Fibroblast of lung (primary cell): Measurements from ENCODE around the gene CYLD. TPM values are rescaled to one million over a fixed set of nuclear protein-coding genes. Genes with fewer than 3 reads are reported as not detected.

ENCODE experiments used
- DNase-seq, 2 donors: peaks; one replicate each; pipeline versions ENCODE4 v3.0.0 to v3.0.0-alpha.2; 2010; ENCODE audit warnings: low read depth in 2 of 2
- H2AFZ ChIP-seq: 2 replicates; pipeline ENCODE4 v1.5.1; 2012; ENCODE audit warnings: low read length, control low read depth, inconsistent platforms
- H3K27ac ChIP-seq: 2 replicates; pipeline ENCODE4 v1.5.1; 2011; ENCODE audit warnings: low read length, control low read depth; ENCODE audit not compliant: insufficient read depth
- H3K27me3 ChIP-seq: 2 replicates; pipeline ENCODE4 v1.5.1; 2011; ENCODE audit warnings: mild to moderate bottlenecking, low read length; ENCODE audit not compliant: control insufficient read depth, insufficient read depth
- H3K36me3 ChIP-seq: 2 replicates; pipeline ENCODE4 v1.5.1; 2011; ENCODE audit warnings: low read length; ENCODE audit not compliant: control insufficient read depth, insufficient read depth
- H3K4me1 ChIP-seq: 2 replicates; pipeline ENCODE4 v1.5.1; 2011; ENCODE audit warnings: low read length; ENCODE audit not compliant: control insufficient read depth, insufficient read depth; ENCODE audit errors: extremely low read depth
- H3K4me2 ChIP-seq: 2 replicates; pipeline ENCODE4 v1.5.1; 2011; ENCODE audit warnings: low read length, control low read depth; ENCODE audit not compliant: insufficient read depth; ENCODE audit errors: extremely low read depth
- H3K4me3 ChIP-seq, 4 experiments: fragments of 200-600 bp in 1 of 4; sonication (generic) in 1 of 4; replicated peaks in 1 of 4; 2 replicates each; pipeline ENCODE4 v1.5.1; 2011 to 2016; ENCODE audit warnings: low read length in 4 of 4, low read depth in 3 of 4, mild to moderate bottlenecking in 3 of 4, control low read depth in 2 of 4, inconsistent platforms in 1 of 4, mixed read lengths in 1 of 4; ENCODE audit not compliant: insufficient read depth in 1 of 4; ENCODE audit errors: control extremely low read depth in 1 of 4
- H3K79me2 ChIP-seq: 2 replicates; pipeline ENCODE4 v1.5.1; 2012; ENCODE audit warnings: mild to moderate bottlenecking, low read length, inconsistent platforms; ENCODE audit not compliant: control insufficient read depth, insufficient read depth
- H3K9ac ChIP-seq: 2 replicates; pipeline ENCODE4 v1.5.1; 2011; ENCODE audit warnings: mild to moderate bottlenecking, low read length, control low read depth; ENCODE audit not compliant: insufficient read depth
- H3K9me3 ChIP-seq: 2 replicates; pipeline ENCODE4 v1.5.1; 2012; ENCODE audit warnings: low read depth, low read length; ENCODE audit not compliant: control insufficient read depth, insufficient read depth
- H4K20me1 ChIP-seq: 2 replicates; pipeline ENCODE4 v1.5.1; 2011; ENCODE audit warnings: low read length; ENCODE audit not compliant: control insufficient read depth, insufficient read depth; ENCODE audit errors: extremely low read depth
- EZH2 ChIP-seq: IDR thresholded peaks from 2 replicates; pipeline ENCODE4 v1.5.1; 2012; ENCODE audit warnings: low read length, control low read depth, mild to moderate bottlenecking; ENCODE audit errors: missing control alignments
- polyA plus RNA-seq, 2 donors: library from polyadenylated mRNA; depleted of rRNA in 1 of 2; stranded (reverse) in 1 of 2; unstranded in 1 of 2; fragments of >200 nt; gene quantifications; 2 replicates each; pipeline ENCODE4 v1.2.1, GENCODE V29; 2011 to 2012; ENCODE audit warnings: missing spikeins in 1 of 2
- total RNA-seq: library from RNA; depleted of rRNA; stranded (reverse); fragments of >200 nt; gene quantifications from 2 replicates; pipeline ENCODE4 v1.2.1, GENCODE V29; 2014
- TF ChIP-seq, protein P1 (sequence below), 2 donors: IDR thresholded peaks in 1 of 2; conservative IDR thresholded peaks in 1 of 2; 1 replicate in 1 of 2; 2 replicates in 1 of 2; pipeline ENCODE4 v1.5.1; 2011 to 2012; ENCODE audit warnings: low read length in 2 of 2, control low read depth in 1 of 2, inconsistent platforms in 1 of 2, low read depth in 1 of 2, mild to moderate bottlenecking in 1 of 2

CYLD gene
- total and polyA plus RNA-seq, 2 donors (not counting 1 experiment from before 2014, with no cell fraction given) = 22.1 to 66.7 TPM

DNA sequence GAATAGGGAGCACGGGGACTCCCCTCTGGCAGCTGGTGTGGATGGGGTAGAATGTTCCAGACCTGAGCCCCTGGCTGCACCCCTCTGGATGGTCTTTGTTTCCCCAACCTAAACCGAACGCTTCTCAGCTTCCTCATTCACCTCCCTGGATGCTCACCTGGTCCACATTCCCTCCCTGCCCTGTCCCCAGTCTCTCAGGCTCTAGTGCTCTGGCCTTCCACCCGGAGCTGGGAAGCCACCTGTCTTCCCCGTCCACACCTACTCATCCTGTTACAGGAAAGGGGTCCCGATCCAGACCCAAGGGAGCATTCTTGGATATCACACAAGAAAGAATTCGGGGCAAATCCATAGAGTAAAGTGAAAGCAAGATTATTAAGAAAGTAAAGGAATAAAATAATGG lies 73.5 kb downstream of the CYLD start:
- TF ChIP-seq, protein P1, sequence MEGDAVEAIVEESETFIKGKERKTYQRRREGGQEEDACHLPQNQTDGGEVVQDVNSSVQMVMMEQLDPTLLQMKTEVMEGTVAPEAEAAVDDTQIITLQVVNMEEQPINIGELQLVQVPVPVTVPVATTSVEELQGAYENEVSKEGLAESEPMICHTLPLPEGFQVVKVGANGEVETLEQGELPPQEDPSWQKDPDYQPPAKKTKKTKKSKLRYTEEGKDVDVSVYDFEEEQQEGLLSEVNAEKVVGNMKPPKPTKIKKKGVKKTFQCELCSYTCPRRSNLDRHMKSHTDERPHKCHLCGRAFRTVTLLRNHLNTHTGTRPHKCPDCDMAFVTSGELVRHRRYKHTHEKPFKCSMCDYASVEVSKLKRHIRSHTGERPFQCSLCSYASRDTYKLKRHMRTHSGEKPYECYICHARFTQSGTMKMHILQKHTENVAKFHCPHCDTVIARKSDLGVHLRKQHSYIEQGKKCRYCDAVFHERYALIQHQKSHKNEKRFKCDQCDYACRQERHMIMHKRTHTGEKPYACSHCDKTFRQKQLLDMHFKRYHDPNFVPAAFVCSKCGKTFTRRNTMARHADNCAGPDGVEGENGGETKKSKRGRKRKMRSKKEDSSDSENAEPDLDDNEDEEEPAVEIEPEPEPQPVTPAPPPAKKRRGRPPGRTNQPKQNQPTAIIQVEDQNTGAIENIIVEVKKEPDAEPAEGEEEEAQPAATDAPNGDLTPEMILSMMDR (conservative IDR thresholded peaks at IDR 0.05 in 1 of 2, IDR thresholded peaks at IDR 0.05 in 1 of 2; ENCODE audit: low read depth in 1 of 2, low read length in 2 of 2) = no peak
- no peak for TF ChIP-seq EZH2
- H3K4me1 ChIP-seq = no peaks in the 10 kb centered on the region
- H2AFZ ChIP-seq = no peak overlapping the region
- H3K27me3 ChIP-seq = no peaks in the 10 kb centered on the region
- no peaks in the 10 kb centered on the region for H4K20me1 ChIP-seq
- DNase-seq = no peak
- no peak overlapping the region for H3K9ac ChIP-seq
- H3K79me2 ChIP-seq = no peaks in the 10 kb centered on the region
- H3K36me3 ChIP-seq = no peaks in the 10 kb centered on the region
- H3K4me2 ChIP-seq = no peak overlapping the region
- no peak overlapping the region for H3K27ac ChIP-seq
- H3K9me3 ChIP-seq = no peaks in the 10 kb centered on the region
- H3K4me3 ChIP-seq = no peak overlapping the region

DNA sequence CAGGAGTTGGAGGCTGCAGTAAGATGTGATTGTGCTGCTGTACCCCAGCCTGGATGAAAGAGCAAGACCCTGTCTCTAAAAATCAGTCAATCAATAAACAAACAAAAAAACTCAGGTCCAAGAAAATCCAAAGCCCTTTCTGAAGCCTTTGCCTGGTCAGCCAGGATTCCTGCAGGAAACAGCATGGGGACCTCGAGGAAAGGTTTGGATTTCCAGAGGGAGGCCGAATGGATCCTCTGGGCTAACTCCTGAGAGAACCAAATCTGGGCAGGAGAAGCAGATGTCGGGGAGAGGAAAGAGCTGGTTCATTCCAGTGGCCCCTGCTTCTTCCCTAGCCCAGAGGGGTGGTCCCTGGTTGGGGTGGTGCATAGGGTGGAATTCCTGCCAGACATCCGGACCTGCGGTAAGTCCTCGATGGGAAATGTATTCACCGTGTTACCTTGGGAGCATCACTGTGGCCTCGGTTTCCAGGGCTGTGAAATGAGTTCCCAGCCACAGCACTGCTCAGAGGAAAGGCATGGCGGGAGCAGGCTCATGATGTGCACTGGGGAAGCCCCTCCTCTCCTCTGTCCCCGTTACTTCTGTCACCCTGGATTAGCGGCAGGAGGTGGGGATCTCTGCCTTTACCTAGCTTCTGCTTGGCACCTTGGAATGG lies 75.1 kb downstream of the CYLD start:
- no peak for TF ChIP-seq EZH2
- TF ChIP-seq, protein P1 (conservative IDR thresholded peaks at IDR 0.05 in 1 of 2, IDR thresholded peaks at IDR 0.05 in 1 of 2; ENCODE audit: low read depth in 1 of 2, low read length in 2 of 2) = no peak
- Histone ChIP-seq H3K27me3 (no peaks in the 10 kb centered on the region), H3K4me3 (no peak overlapping the region), H3K4me2 (no peak overlapping the region), H3K9ac (no peak overlapping the region), H3K36me3 (no peaks in the 10 kb centered on the region), H3K9me3 (no peaks in the 10 kb centered on the region), H3K4me1 (no peaks in the 10 kb centered on the region), H3K27ac (no peak overlapping the region), H4K20me1 (no peaks in the 10 kb centered on the region), H2AFZ (no peak overlapping the region), H3K79me2 (no peaks in the 10 kb centered on the region)
- DNase-seq = no peak

DNA sequence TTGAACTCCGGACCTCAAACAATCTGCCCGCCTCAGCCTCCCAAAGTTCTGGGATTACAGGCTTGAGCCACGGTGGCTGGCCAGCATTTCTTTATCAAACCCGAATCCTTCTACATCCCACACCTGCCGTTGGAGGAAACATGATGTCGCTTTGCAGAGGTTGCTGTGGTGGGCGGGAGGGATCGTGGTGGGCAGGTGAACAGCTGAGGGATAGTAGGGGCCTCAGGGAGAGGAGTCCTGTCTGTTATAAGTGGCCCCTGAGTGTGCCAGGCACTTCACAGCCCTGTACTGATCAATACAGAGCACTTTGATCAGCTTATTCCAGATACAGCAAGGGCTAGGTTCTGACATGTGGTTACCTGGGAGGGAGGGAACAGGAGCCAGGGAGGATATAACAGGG lies 76.5 kb downstream of the CYLD start:
- Histone ChIP-seq H3K27me3 (no peaks in the 10 kb centered on the region), H3K79me2 (no peaks in the 10 kb centered on the region), H3K4me1 (no peaks in the 10 kb centered on the region), H3K4me3 (no peak overlapping the region), H3K9ac (no peak overlapping the region), H3K36me3 (no peaks in the 10 kb centered on the region), H3K4me2 (no peak overlapping the region), H4K20me1 (no peaks in the 10 kb centered on the region), H3K9me3 (no peaks in the 10 kb centered on the region), H2AFZ (no peak overlapping the region), H3K27ac (no peak overlapping the region)
- no peak for DNase-seq
- no peak for TF ChIP-seq EZH2
- TF ChIP-seq, protein P1 (conservative IDR thresholded peaks at IDR 0.05 in 1 of 2, IDR thresholded peaks at IDR 0.05 in 1 of 2; ENCODE audit: low read depth in 1 of 2, low read length in 2 of 2) = no peak
